Stimulated activated CD8-positive, alpha-beta memory T cell treated with anti-CD3 and anti-CD28 coated beads, Interleukin-4, amount 100 ng/mL, for 48 hours (primary cell): ENCODE results near the gene NES.

Experiments used
- DNase-seq: peaks from one replicate; pipeline ENCODE4 v3.0.0-alpha.2; 2020

NES gene

DNA sequence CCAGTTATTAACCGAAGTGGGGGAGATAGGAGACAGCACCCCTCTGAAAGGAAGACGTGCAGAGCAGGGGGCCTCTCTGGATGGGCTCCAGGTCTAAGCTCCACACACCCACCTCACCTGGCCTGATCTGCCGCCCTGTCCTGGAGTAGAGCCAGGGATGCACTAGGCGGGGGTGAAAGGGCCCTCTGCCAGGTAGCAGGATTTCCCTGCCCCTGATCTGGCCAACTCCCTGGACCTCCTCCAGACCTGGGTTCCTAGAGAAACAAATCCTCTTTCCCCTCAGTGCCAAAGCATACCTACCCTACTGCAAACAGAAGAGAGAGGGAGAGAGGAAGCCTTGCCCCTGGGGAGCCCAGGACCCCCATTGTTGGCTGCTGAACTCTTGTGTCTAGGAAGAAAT lies 26.1 kb upstream of the NES start:
- no peak for DNase-seq

DNA sequence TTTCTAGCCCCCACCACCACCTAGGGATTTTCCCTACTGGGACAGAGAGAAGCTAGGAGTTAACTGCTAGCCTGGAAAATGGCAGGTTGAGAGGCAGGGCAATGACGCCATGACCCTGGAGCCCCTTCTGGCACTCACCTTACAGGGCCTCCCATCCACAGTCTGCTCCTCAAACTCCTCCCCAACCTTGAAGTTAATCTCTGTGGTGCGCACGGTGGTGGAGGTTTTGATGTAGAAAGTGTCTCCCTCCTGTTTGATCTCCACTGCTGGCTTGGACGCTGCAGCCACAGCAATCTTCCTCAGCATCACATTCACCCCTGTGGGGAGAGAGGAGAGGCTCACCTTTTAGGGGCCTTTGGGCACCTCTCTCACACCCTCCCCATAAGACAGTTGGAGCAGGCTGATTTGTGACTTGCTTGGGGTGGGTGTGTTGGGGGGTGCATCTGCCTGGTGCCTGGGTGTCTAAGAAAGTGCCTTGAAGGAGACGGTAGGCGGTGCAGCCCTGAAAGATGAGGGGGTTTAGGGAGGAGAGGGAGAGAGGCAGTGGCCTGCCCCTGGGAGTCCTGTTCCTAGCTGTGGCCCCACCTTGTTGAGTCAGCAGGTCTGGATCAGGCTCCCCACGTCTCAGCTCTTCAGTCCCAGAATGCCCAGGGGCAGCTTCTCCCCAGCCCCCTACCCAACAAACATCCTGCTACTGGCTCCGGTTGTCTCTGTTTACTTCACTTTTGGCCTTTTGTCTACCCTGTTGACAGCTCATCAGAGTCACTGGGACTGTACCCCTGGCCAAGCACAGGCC lies 23.7 kb upstream of the NES start:
- DNase-seq = no peak

DNA sequence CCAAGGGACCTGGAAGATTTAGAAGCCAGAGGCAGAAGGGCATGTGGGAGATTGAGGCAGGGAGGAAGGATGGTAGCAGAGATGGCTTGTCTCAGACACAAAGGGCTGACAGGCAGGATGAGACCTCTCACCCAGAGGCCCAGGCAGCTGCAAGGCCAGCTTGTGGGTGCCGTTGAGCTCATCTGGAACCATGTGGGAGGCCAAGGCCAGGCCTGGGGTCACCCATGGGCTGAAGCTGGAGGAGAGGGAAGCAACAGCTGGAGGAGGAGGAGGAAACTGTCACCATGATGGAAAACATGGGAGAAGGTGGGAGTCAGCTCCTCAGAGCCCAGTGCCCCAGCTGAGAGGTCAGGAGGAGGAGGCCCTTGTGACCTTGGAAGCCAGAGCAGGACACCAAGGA lies 21.8 kb upstream of the NES start:
- DNase-seq = no peak

DNA sequence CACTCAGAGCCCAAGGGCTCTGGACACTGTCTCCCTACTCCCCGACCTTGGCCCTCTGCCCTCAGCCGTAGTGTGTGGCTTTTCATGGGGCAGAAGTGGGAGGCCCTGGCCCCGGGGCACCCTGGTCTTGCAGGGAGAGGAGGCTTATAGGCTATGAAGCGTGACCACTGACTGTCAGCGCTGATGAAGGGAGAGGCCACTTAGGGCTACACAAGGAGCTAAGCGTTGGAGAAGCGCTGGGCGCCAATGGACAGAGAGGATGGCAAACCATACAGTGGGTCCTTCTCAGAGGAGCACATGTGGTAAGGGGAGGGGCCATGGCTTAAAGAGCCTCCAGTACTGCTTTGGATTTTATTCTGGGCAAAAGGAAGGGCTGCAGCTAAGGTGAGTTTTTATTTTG lies 20.3 kb upstream of the NES start:
- no peak for DNase-seq

DNA sequence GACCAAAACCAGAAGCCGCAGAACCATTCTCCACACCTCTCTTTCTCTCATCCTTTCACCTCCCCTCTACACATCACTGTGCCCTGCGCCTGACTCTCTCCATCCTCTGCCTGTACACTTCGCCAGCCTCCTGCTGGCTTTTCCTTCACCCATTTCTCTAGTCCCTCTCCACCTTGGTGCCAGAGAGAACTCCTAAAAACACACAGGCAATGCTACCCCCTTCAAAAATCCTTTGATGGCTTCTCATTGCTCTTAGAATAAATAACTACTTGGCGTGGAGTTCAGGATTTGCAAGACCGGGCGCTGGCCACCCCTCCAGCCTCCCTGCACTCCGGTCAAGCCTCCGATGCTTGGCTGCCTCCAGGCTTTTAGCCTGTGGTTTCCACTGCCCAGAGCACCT lies 19.5 kb upstream of the NES start:
- DNase-seq = no peak

DNA sequence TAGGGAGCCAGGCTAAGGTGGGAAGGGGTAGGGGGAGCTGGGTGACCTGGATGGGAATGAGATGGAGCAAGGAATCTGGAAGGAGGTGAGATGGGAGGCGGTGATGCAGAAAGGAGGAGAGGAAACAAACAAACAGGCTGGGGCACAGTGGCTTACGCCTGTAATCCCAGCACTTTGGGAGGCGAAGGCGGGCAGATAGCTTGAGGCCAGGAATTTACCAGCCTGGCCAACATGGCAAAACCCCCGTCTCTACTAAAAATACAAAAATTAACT lies 17.4 kb upstream of the NES start:
- DNase-seq = no peak

DNA sequence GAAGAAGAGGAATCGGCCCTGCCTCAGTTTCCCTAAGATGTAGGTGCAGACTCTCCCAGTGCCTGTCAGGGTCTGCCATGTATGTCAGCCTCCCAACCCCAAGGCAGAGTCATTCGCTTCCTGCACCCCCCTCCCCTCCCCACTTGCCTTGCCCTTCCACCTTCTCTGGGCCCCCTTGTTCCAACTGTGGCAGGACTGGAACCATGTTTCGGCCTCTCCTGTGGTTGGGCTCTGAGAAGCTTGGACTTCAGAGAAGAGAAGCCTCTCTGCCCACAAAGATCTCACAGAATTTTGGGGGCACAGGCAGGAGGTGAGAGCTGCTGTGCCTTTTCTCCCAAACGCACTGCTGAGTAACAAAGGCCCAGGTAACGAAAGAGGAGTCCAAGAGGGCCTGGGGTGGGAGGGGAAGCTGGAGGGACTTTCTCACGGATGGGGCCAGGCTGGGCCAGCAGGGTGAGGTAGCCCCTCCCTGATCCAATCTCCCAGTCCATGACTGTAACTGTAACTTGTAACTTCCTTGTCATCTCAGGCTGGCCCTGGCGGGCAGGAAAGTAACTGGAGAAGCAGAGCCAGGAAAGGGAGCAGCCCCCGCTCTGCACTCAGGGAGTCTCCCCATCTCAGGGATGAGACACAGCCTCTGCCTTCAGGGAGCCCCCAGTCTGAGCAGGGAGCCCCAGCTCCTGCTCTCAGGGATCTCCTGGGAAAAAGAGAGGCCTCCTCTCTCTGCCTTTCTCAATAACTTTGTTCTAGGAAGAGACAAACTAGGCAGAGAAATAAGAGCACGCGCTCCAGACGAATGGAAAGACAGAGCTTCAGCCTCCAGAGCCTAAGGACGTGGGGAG lies 16.9 kb upstream of the NES start:
- DNase-seq = no peak

DNA sequence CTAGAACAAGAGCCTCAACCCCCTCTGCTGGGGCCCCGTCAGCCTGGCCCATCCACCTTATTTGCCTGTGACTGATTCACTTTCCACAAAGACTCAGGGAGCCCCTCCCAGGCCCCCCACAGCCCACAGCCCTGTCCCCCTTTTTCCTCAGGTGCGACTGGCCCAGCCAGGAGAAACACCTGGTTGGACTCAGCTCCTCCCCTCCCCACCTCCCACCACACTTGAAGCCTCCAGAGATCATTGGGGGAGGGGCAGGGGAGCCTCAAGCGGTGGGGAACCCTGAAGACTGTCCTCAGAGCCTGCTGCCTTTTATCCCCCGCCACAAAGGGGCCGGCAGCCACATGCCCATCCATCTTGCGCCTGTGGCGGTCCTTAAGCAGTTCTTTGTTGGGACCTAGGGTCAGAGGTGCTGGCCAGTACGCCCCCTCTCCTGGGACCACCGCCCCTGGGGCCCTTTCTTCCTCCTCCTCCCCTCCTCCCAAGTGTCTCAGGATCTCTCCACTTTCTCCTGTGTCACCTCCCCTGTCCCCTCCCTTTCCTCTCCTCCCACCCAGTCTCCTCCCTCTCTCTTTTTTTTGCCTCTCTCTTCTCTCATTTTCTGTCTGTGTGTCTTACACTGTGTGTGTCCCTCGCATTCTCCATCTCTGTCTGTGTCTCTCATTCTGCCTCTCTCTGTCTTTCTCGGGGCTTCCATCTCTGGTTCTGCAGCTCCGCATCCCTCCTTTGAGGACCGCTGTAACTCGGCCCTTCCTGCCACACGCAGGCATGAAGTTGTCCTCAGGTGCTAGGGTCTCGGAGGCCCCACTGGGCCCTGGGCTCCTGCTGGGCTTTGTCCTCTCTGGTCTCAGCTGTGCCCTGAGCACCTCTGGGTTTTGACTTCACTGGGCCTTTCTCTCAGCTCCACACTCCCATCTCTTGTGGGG lies 16.0 kb upstream of the NES start:
- DNase-seq = no peak

DNA sequence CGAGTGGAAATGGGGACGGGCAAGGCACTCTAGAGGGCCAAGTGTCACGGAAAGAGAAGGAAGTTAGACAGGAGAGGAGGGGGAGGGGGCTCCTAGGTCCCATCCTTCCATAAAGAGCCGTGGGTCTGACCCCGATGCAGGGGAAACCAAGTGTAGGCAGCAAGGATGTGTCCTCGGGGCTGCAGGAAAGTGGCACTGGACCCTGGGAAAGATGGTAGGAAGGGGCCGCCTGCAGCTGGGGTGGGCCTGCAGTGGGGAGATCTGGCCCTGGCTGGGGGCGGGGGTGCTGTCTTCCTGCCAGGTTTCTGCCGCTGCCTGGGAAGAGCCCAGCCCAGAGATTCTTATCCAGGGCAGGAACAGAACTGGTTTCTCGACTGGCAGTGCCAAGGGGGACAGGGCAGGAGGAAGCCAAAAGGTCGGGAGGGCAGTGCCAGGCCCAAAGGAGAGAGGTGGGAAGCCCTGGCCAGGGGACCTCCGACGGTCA lies 15.3 kb upstream of the NES start:
- no peak for DNase-seq

DNA sequence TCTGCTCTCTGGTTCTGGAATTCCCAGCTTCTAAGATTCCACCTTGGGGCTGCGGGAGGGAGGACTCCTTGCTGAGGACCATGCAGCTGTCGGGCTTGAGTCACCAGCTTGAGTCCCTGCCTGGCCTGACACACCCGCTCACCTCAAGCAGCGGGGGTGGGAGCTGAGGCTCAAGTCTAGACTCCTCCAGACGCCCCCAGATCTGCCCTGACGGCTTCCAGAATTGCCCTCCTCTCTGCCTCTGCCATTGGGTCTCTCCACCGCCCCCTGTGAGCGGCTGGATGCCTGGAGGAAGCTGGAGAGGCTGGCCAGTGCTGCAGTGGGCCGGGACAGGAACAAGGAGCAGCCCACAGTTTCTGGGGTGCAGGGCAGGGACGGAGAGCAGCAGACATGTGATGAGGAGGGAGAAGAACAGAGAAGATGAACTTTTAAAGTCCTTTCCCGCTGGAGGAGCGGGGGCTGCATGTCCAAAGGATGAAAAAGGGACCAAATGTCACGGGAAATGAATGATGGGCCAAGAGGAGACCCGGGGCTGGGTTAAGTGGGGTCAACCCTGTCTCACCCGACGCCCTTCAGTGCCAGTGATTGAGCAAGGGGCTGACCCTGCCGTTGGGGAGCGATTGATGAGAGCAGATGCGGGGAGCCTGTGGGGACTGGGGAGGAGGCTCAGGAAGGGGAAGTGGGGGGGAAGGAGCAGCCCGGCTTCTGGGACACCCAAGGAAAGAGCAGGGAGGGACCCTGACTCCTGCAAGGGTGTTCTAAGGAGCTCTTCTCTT lies 14.6 kb upstream of the NES start:
- DNase-seq = no peak

DNA sequence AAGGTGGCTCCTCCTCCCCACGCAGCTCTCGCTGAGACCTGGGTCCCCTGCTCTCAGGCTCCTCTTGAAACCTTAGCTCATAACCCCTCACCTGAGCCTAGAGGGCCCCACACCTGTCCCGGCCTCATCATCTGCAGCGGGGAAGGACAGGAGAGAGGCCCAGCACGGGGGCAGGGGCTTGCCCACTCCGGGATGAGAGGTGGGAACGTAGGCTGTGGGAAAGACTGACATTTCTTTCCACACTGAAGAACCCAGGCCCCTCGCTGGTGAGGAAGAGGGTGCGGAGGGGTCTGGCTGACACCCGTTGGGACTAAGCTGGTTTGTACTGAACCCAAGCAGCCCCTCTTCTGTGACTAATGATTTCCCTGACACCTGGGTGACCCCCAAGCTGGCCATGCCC lies 14.0 kb upstream of the NES start:
- DNase-seq = no peak

DNA sequence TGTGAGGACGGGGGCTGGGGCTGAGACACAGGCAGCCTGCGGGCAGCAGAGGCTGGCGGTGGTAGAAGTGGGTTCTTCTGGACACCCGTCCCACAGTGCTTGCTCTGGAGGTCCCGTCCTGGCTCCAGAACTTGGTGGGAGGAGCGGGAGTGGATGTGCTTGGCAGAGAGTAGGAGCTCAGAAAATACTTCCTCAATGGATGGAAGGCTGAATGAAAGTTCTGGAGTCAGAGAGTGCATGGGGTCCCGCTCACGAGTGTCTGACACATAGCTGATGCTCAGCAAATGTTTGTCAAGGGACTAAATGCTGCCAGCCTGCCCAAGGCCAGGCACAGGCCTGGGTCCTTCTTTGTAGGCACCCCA lies 13.4 kb upstream of the NES start:
- DNase-seq = no peak

DNA sequence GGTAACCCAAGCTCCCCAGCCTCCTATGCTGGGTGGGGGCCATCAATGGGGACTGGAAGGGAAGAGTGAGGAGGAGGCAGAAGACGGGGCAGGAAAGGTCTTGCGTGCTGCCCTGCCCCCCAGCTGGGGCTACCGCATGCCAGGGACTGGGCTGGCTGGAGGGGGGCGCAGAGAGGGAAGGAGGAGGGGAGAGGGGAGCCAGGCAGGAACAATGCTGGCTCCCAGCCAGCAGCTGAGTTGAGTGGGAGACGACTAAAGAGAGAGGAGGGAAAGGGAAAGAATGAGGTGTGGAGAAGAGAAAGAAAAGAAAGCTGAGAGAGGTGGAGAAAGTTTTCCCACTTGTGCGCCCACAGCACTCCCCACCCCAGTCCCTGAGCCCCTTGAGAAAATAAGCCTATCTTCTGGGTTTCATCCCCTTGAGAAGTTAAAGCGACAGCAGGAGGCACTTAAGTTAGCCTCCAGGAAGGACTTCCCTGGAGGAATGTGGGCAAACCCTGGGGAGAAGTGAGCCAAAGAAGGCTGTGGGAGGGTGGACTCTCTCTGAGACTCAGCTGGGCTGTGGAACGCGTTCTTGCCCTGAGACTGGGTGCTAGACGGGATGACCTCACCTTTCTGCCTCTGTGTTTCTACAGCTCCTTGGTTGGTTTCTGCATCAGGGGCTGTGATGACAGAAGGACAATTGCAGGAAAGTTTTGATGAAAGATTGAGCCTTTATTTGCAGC lies 12.9 kb upstream of the NES start:
- DNase-seq = no peak

DNA sequence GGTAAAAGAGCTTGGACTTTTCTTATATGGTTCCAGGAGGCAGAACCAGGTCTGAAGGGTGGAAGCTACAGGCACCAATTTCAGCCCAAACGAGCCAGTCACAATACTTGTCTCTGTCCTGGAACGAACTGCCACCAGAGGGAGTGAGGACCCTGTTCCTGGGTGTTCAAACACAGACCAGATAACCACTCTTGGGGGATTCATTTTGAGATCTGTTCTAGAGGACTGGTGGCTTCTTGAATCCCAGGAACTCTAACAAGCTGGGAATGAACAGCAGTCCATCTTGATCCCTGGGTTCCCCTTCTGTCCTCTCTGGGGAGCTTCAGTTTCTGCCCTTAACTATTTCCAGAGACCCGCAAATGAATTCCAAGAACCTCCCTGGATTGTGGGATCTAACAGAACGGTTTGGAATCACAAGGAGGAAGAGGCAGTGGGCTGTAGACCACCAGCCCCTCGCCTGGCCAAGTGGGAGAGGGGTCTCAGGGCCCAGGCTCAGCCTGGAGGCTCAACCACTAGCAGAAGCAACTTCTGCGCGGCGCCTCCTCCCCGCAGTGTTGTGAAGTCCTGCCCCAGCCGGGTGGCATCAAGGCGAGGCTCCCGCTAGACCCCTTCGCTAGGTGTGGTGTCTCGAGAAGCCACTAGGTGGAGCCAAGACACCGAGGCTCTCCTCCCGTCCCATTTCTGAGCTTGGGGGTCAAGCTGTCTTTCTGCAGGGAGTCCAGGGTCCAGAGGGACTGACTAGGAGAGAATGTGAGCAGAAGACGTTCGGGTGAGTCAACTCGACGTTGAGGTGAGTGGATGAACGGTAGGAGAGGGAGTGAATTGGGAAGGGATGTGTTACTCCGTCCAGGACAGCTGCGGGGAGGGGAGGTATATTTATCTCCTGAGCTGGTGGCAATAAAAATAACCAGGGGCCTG lies 12.1 kb upstream of the NES start:
- peak; percentile 84 for DNase-seq

DNA sequence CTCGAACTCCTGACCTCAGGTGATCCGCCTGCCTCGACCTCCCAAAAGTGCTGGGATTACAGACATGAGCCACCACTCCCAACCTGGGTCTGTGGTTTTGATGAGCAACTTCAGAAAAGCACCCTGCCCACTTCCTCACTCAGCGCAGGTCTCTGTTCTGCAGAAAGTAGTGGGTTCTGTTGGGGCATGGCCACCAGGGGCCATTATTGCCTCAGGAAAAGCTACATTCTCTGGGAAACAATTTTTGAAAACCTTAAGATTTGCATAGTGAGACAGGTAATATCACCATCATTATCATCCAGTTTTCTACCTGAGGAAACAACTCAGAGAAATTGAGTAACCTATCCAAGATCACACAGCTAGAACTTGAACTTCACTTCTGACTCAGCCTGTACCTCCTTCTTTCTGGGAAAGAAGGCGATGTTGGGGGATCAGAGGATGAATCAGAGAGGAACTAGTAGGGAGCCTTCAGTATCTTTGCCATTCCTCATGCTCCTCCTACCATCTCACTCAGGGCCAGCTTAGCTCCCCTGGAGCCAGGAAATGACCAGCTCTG lies 7.1 kb upstream of the NES start:
- DNase-seq = peak; percentile 57

DNA sequence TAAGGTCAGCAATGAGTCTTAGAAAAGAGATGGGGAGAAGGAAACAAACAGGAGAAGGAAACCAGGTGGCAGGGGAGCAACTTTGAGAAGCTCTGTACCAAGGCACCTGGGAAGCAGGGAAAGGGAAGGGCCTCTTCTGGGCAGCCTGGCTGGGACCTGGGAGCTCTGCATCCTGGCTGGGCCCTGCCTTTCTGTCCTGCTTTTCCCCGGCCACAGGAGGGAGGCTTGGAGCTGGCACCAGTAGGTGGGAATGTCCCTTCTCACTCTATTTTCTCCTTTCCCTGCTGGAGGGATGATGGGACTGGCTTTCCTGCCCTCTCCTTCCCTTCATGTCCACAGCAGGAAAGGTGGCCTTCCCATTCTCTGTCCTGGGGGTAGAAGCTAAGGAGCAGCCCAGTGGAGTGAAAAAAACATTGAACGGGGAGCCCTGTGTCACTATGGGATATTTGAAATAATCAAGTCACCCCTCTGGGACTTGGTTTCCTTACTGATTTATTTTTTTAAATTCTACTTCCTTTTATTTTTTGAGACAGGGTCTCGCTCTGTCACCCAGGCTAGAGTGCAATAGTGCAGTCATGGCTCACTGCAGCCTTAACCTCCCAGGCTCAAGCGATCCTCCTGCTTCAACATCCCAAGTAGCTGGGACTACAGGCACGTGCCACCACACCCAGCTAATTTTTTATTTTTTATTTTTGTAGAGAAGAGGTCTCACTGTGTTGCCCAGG lies 5.1 kb upstream of the NES start:
- no peak for DNase-seq

DNA sequence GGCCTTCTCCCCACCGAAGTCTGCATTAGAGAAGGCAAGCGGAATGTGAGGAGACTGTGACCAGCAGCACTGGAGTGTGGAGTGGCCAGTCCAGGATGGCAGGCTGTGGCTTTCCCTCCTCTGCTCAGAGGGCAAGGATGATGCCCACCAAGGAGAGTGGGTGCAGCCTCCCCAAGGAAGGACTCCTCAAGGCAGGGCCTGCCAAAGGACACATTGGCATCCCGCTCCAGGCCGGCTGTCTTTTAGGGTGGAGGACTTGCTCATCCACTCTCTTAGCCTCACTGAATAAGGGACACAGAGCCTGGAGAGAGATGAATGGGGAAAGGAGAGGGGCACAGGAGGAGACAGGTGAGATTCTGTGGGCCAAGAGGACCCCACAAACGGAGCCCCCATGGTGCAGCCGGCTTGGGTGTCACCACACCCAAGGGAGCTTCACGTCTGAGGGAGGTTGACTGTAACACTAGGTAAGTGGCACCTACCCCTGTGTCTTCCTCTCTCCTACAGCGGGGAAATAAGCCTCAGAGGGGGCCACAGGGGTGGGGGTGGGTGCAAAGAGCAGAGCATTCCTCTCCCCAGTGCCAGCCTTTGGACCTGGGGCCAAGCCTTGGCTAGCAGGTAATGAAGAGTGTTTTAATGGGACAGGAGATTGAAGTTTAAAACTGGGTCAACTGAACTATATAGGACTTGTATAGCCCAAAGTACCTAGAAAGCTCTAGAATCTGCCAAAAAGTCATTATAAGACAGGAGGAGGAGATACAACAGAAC lies 4.2 kb upstream of the NES start:
- no peak for DNase-seq

DNA sequence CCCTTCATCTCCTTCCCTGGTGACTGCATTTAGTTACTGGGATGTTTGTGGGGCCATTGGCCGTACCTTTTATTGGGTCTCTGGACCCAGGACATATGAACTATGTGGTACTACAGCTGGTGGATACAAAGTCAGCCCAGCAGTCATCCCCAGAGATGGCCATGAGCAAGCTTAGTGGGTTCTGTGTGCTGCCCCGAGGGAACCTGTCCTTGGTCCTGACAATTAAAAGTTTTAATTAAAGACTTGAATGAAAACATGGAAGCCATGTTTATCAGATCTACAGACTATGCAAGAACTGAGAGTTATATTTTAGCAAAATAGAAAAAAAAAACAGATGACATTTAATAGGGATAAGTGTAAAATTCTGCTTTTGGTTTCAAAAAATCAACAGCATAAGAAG lies 2.8 kb upstream of the NES start:
- DNase-seq = no peak
